ENCODE measurements around the gene PRADC1. TPM values are rescaled to one million over a fixed set of nuclear protein-coding genes. Genes with fewer than 3 reads are reported as not detected.

Gene PRADC1
- total RNA-seq, 1 donor from 2014 or later: 3.9 TPM

DNA sequence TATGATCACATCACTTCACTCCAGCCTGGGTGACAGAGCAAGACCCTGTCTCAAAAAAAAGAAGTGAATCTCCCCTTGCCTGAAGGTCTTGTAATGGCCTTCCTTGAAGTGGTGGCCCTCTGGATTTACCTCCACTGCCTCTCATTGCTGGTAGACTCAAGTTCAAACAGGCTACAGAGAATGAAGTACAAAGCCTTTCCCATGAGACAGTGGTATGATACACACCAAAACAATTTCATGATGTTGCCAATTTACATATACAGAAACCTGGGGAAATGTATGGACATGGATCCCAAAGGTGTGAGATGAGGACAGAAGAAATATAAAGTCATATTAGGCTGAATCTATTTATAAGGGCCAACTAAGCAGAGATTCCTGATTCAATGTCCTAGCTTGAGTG is 35.5 kb downstream of the PRADC1 start:
- no peak overlapping the region for H3K27ac Mint-ChIP-seq
- H3K4me1 ChIP-seq: no peaks in the 10 kb centered on the region
- no peak overlapping the region for H3K4me3 ChIP-seq
- no peak overlapping the region for H3K4me3 Mint-ChIP-seq
- H3K27me3 Mint-ChIP-seq (ENCODE audit: insufficient read depth, low read depth): peaks cover 43% of the 10 kb centered on the region
- no peak overlapping the region for H3K27ac ChIP-seq
- peaks cover 2% of the 10 kb centered on the region for H3K9me3 Mint-ChIP-seq
- H3K4me2 ChIP-seq: no peak overlapping the region
- no peaks in the 10 kb centered on the region for H3K36me3 Mint-ChIP-seq
- no peaks in the 10 kb centered on the region for H3K79me2 ChIP-seq (ENCODE audit: low read depth)
- TF ChIP-seq, protein P1, sequence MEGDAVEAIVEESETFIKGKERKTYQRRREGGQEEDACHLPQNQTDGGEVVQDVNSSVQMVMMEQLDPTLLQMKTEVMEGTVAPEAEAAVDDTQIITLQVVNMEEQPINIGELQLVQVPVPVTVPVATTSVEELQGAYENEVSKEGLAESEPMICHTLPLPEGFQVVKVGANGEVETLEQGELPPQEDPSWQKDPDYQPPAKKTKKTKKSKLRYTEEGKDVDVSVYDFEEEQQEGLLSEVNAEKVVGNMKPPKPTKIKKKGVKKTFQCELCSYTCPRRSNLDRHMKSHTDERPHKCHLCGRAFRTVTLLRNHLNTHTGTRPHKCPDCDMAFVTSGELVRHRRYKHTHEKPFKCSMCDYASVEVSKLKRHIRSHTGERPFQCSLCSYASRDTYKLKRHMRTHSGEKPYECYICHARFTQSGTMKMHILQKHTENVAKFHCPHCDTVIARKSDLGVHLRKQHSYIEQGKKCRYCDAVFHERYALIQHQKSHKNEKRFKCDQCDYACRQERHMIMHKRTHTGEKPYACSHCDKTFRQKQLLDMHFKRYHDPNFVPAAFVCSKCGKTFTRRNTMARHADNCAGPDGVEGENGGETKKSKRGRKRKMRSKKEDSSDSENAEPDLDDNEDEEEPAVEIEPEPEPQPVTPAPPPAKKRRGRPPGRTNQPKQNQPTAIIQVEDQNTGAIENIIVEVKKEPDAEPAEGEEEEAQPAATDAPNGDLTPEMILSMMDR (IDR thresholded peaks at IDR 0.05): no peak
- TF ChIP-seq EZH2phosphoT487 (IDR thresholded peaks at IDR 0.05) (no peak), EZH2 (IDR thresholded peaks at IDR 0.05) (no peak)
- H3F3A ChIP-seq (ENCODE audit: low read depth): peaks cover 7% of the 10 kb centered on the region
- peaks cover 4% of the 10 kb centered on the region for H4K20me1 ChIP-seq (ENCODE audit: low read depth)
- H3K36me3 ChIP-seq: no peaks in the 10 kb centered on the region
- DNase-seq (ENCODE audit: low spot score): no peak
- H2AFZ ChIP-seq (replicated peaks): no peak overlapping the region
- no peak overlapping the region for H3K9ac ChIP-seq
- no peaks in the 10 kb centered on the region for H3K9me3 ChIP-seq (ENCODE audit: low read depth)
- H3K4me1 Mint-ChIP-seq: peaks cover 2% of the 10 kb centered on the region
- H3K27me3 ChIP-seq: peaks cover 54% of the 10 kb centered on the region

DNA sequence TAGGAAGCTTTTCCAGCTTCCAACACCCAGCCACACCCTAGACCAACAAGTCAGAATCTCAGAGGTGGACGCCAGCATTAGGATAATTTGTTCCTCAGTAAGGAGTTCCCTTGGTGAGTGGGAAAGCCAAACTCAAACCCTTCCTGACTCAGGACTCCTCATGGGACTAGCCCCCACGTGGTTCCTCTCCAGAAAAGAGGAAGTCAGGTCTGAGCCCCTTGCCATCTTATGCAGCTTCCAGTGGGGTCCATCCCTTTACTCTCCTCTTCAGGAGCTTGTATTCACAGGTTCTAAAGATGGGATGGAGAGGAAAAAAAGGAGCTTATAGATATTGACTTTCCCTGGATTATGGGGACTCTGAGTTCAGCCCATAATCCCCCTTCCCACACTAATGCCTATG is 45.5 kb downstream of the PRADC1 start:
- Mint-ChIP-seq H3K9me3 (no peaks in the 10 kb centered on the region), H3K36me3 (no peaks in the 10 kb centered on the region), H3K4me3 (no peak overlapping the region), H3K4me1 (no peaks in the 10 kb centered on the region), H3K27ac (no peak overlapping the region), H3K27me3 (ENCODE audit: insufficient read depth, low read depth) (peaks cover 17% of the 10 kb centered on the region)
- H3F3A ChIP-seq (ENCODE audit: low read depth): no peaks in the 10 kb centered on the region
- no peak overlapping the region for H2AFZ ChIP-seq (replicated peaks)
- H3K79me2 ChIP-seq (ENCODE audit: low read depth): no peaks in the 10 kb centered on the region
- TF ChIP-seq EZH2phosphoT487 (IDR thresholded peaks at IDR 0.05) (no peak), EZH2 (IDR thresholded peaks at IDR 0.05) (no peak)
- TF ChIP-seq, protein P1 (IDR thresholded peaks at IDR 0.05): no peak
- H4K20me1 ChIP-seq (ENCODE audit: low read depth): no peaks in the 10 kb centered on the region
- H3K27ac ChIP-seq: no peak overlapping the region
- H3K4me1 ChIP-seq: no peaks in the 10 kb centered on the region
- no peak overlapping the region for H3K4me3 ChIP-seq
- DNase-seq (ENCODE audit: low spot score): no peak
- H3K9ac ChIP-seq: no peak overlapping the region
- no peaks in the 10 kb centered on the region for H3K9me3 ChIP-seq (ENCODE audit: low read depth)
- H3K36me3 ChIP-seq: no peaks in the 10 kb centered on the region
- no peak overlapping the region for H3K4me2 ChIP-seq
- H3K27me3 ChIP-seq: peaks cover 19% of the 10 kb centered on the region

DNA sequence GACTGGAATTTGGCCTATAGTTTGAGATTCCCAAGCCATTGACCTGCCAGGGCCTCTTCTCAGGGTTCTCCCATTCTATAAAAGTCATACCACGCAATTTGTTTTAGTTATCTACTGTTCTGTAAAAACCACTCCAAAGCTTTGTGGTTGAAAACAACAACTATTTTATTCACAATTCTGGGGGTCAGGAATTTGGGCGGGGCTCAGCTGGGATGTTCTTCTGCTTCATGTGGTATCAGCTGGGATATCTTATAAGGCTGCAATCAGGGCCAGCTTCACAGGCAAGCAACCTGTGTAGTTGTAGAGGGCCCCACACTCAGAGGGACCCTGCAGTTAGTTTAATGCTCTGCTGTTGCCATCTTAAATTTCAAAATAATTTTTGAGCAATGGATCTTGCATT is 47.1 kb downstream of the PRADC1 start:
- Mint-ChIP-seq H3K27ac (no peak overlapping the region), H3K27me3 (ENCODE audit: insufficient read depth, low read depth) (peaks cover 13% of the 10 kb centered on the region), H3K9me3 (no peaks in the 10 kb centered on the region), H3K4me3 (no peak overlapping the region), H3K4me1 (no peaks in the 10 kb centered on the region), H3K36me3 (no peaks in the 10 kb centered on the region)
- Histone ChIP-seq H3F3A (ENCODE audit: low read depth) (no peaks in the 10 kb centered on the region), H3K4me1 (no peaks in the 10 kb centered on the region), H3K4me2 (no peak overlapping the region), H3K9me3 (ENCODE audit: low read depth) (no peaks in the 10 kb centered on the region), H3K36me3 (no peaks in the 10 kb centered on the region), H4K20me1 (ENCODE audit: low read depth) (no peaks in the 10 kb centered on the region), H3K79me2 (ENCODE audit: low read depth) (no peaks in the 10 kb centered on the region), H3K9ac (no peak overlapping the region), H3K27me3 (peaks cover 29% of the 10 kb centered on the region), H2AFZ (replicated peaks) (no peak overlapping the region), H3K4me3 (no peak overlapping the region), H3K27ac (no peak overlapping the region)
- no peak for TF ChIP-seq EZH2phosphoT487 (IDR thresholded peaks at IDR 0.05)
- TF ChIP-seq, protein P1 (IDR thresholded peaks at IDR 0.05): no peak
- no peak for TF ChIP-seq EZH2 (IDR thresholded peaks at IDR 0.05)
- DNase-seq (ENCODE audit: low spot score): no peak

Other genes with a start within 250 kb of the PRADC1 start
- 3.4 and 7.3 TPM in 2 replicates for gene SFXN5, start 161.5 kb downstream of the PRADC1 start, total RNA-seq (ENCODE audit: low replicate concordance)
- gene RAB11FIP5, start 120.3 kb downstream of the PRADC1 start, total RNA-seq (ENCODE audit: low replicate concordance): 4.2 and 6.8 TPM in 2 replicates
- gene NOTO, start 30.7 kb downstream of the PRADC1 start, total RNA-seq (ENCODE audit: low replicate concordance): not detected in 2 replicates
- gene SMYD5, start 19.0 kb downstream of the PRADC1 start, total RNA-seq (ENCODE audit: low replicate concordance): 21.0 and 31.4 TPM in 2 replicates
- gene CCT7, start 1.1 kb upstream of the PRADC1 start, total RNA-seq (ENCODE audit: low replicate concordance): 365 and 456 TPM in 2 replicates
- 1.5 and 6.3 TPM in 2 replicates for gene FBXO41, start 51.2 kb upstream of the PRADC1 start, total RNA-seq (ENCODE audit: low replicate concordance)
- gene EGR4, start 60.3 kb upstream of the PRADC1 start, total RNA-seq (ENCODE audit: low replicate concordance): 0.40 TPM in 1 of 2 replicates, not detected in the other
- 55.3 and 58.8 TPM in 2 replicates for gene ALMS1, start 152.6 kb upstream of the PRADC1 start, total RNA-seq (ENCODE audit: low replicate concordance)